Esophagus muscularis mucosa (tissue), 4 donors: ENCODE results near the gene HOOK1.

Experiments used
- CTCF ChIP-seq, 3 experiments: fragments of 200-600 bp in 2 of 3; fragments of 450-650 bp in 1 of 3; sonication (generic) in 2 of 3; IDR thresholded peaks; one replicate each; pipeline ENCODE4 v1.5.1; 2017 to 2019; ENCODE audit warnings: antibody characterized with exemption in 3 of 3, mild to moderate bottlenecking in 2 of 3, moderate library complexity in 1 of 3
- EP300 ChIP-seq: sonication (generic); formaldehyde crosslinking; IDR thresholded peaks from one replicate; pipeline ENCODE4 v1.6.1; 2017; ENCODE audit warnings: antibody characterized with exemption
- POLR2A ChIP-seq: fragments of 450-650 bp; IDR thresholded peaks from one replicate; pipeline ENCODE4 v1.6.1; 2017; ENCODE audit warnings: antibody characterized with exemption, moderate library complexity, mild to moderate bottlenecking, low read depth
- POLR2AphosphoS5 ChIP-seq, 2 donors: sonication (generic); formaldehyde crosslinking; IDR thresholded peaks; one replicate each; pipeline ENCODE4 v1.6.1; 2017; ENCODE audit warnings: antibody characterized with exemption in 2 of 2

GRCh38 chr1:59776960-59777852 lies 37.5 kb upstream of the HOOK1 start:
- TF ChIP-seq CTCF (IDR thresholded peaks at IDR 0.05) (no peak), POLR2A (no peak), POLR2AphosphoS5 (IDR thresholded peaks at IDR 0.05) (no peak), EP300 (no peak)
